IgD-negative memory B cell (primary cell): ENCODE measurements around the gene UBR4. TPM values are rescaled to one million over a fixed set of nuclear protein-coding genes. Genes with fewer than 3 reads are reported as not detected.

Experiments used
- H3K27ac Mint-ChIP-seq, 3 donors: one replicate each; pipeline ENCODE4 v1.8.0; 2020 to 2022; ENCODE audit warnings: mild to moderate bottlenecking in 3 of 3, mixed read lengths in 3 of 3, moderate library complexity in 1 of 3
- H3K27me3 Mint-ChIP-seq: one replicate; pipeline ENCODE4 v1.8.0; 2021; ENCODE audit warnings: mixed read lengths
- H3K36me3 Mint-ChIP-seq: one replicate; pipeline ENCODE4 v1.8.0; 2020; ENCODE audit warnings: mild to moderate bottlenecking, mixed read lengths
- H3K4me1 Mint-ChIP-seq, 3 donors: one replicate each; pipeline ENCODE4 v1.8.0; 2020 to 2022; ENCODE audit warnings: mixed read lengths in 3 of 3, mild to moderate bottlenecking in 1 of 3
- H3K4me3 Mint-ChIP-seq, 4 donors: one replicate each; pipeline ENCODE4 v1.8.0; 2020 to 2022; ENCODE audit warnings: mild to moderate bottlenecking in 4 of 4, mixed read lengths in 4 of 4, moderate library complexity in 3 of 4
- H3K9me3 Mint-ChIP-seq, 3 donors: one replicate each; pipeline ENCODE4 v1.8.0; 2020 to 2021; ENCODE audit warnings: mixed read lengths in 3 of 3, mild to moderate bottlenecking in 1 of 3
- polyA plus RNA-seq: library from polyadenylated mRNA; unstranded; fragments of 300-500 nt; fragmentation: Illumina TruSeq; gene quantifications from one replicate; pipeline ENCODE4 v1.2.3, GENCODE V29; 2021

UBR4 gene
- polyA plus RNA-seq, 1 donor from 2014 or later: 14.1 TPM

GRCh38 chr1:19063122-19063521 is 146.9 kb downstream of the UBR4 start:
- peaks cover 0 to 3% (median 2%) of the 10 kb centered on the region in 3 donors for H3K9me3 Mint-ChIP-seq
- no peak overlapping the region for H3K27ac Mint-ChIP-seq
- H3K36me3 Mint-ChIP-seq: no peaks in the 10 kb centered on the region
- no peaks in the 10 kb centered on the region for H3K4me1 Mint-ChIP-seq
- no peak overlapping the region for H3K4me3 Mint-ChIP-seq
- peaks cover 1% of the 10 kb centered on the region for H3K27me3 Mint-ChIP-seq

GRCh38 chr1:19062258-19063029 is 147.6 kb downstream of the UBR4 start:
- no peak overlapping the region for H3K27ac Mint-ChIP-seq

GRCh38 chr1:19061798-19062197 is 148.3 kb downstream of the UBR4 start:
- H3K36me3 Mint-ChIP-seq: no peaks in the 10 kb centered on the region
- peaks cover 2% of the 10 kb centered on the region for H3K27me3 Mint-ChIP-seq
- peaks cover 0 to 3% (median 2%) of the 10 kb centered on the region in 3 donors for H3K9me3 Mint-ChIP-seq
- no peaks in the 10 kb centered on the region for H3K4me1 Mint-ChIP-seq
- no peak overlapping the region for H3K4me3 Mint-ChIP-seq
- H3K27ac Mint-ChIP-seq: no peak overlapping the region

More at GRCh38 chr1:19062258-19063029, 147.6 kb downstream of the UBR4 start:
- Mint-ChIP-seq H3K4me1 (no peaks in the 10 kb centered on the region), H3K4me3 (no peak overlapping the region), H3K27me3 (peaks cover 1% of the 10 kb centered on the region), H3K9me3 (peaks cover 0 to 3% (median 2%) of the 10 kb centered on the region in 3 donors), H3K36me3 (no peaks in the 10 kb centered on the region)

GRCh38 chr1:19061343-19061742 is 148.7 kb downstream of the UBR4 start:
- H3K4me3 Mint-ChIP-seq: no peak overlapping the region
- no peak overlapping the region for H3K27ac Mint-ChIP-seq
- no peaks in the 10 kb centered on the region for H3K36me3 Mint-ChIP-seq
- peaks cover 6% of the 10 kb centered on the region for H3K27me3 Mint-ChIP-seq
- H3K4me1 Mint-ChIP-seq: no peaks in the 10 kb centered on the region
- H3K9me3 Mint-ChIP-seq: peaks cover 0 to 5% (median 2%) of the 10 kb centered on the region in 3 donors

GRCh38 chr1:19059773-19060172 is 150.3 kb downstream of the UBR4 start:
- no peaks in the 10 kb centered on the region for H3K36me3 Mint-ChIP-seq
- H3K27me3 Mint-ChIP-seq: peaks cover 22% of the 10 kb centered on the region
- no peak overlapping the region for H3K27ac Mint-ChIP-seq
- no peak overlapping the region for H3K4me3 Mint-ChIP-seq
- peaks cover 0 to 5% (median 2%) of the 10 kb centered on the region in 3 donors for H3K9me3 Mint-ChIP-seq
- H3K4me1 Mint-ChIP-seq: peaks cover 0 to 1% (median 0%) of the 10 kb centered on the region in 3 donors

GRCh38 chr1:19058476-19058797 is 151.6 kb downstream of the UBR4 start:
- Mint-ChIP-seq H3K4me1 (peaks cover 0 to 1% (median 0%) of the 10 kb centered on the region in 3 donors), H3K27me3 (peaks cover 29% of the 10 kb centered on the region), H3K4me3 (no peak overlapping the region), H3K27ac (no peak overlapping the region), H3K36me3 (no peaks in the 10 kb centered on the region), H3K9me3 (peaks cover 0 to 5% (median 2%) of the 10 kb centered on the region in 3 donors)

- peaks cover 0 to 5% (median 2%) of the 10 kb centered on the region in 3 donors for H3K9me3 Mint-ChIP-seq
- H3K4me1 Mint-ChIP-seq: peaks cover 0 to 1% (median 0%) of the 10 kb centered on the region in 3 donors
- peaks cover 33% of the 10 kb centered on the region for H3K27me3 Mint-ChIP-seq
- no peak overlapping the region for H3K4me3 Mint-ChIP-seq
- no peak overlapping the region for H3K27ac Mint-ChIP-seq
- H3K36me3 Mint-ChIP-seq: no peaks in the 10 kb centered on the region
These were observed 152.1 kb downstream of the UBR4 start for GRCh38 chr1:19057784-19058475.

DNA sequence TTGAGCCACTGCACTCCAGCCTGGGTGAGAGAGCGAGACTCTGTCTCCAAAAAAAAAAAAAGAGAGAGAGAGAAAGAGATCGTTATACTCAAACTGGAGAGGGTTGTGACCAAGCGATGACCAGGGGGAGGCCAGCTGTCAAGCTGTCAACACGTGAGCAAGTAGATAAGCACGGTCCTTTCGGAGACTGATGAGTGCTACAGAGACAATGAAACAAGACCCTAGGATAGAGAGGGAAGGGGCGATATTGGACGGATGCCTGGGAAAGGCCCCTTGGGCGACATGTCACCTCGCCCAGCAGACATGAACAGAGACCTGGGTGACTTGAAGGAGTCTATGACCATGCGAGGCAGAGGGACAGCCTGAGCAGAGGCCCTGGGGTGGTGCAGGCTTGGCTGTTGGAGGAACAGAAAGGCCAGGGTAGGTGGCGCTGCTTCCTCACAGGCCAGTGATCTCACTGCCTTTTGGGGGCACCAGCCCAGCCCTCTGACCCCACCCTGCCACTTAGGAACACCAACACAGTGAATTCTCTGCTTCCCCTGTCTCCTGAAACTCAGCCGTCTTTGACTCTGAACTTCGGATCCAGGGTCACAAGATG is 152.8 kb downstream of the UBR4 start:
- no peaks in the 10 kb centered on the region for H3K36me3 Mint-ChIP-seq
- H3K27ac Mint-ChIP-seq: peak overlapping the region in 1 of 3 donors; percentile 67
- H3K4me1 Mint-ChIP-seq: peaks cover 0 to 1% (median 0%) of the 10 kb centered on the region in 3 donors
- H3K4me3 Mint-ChIP-seq: no peak overlapping the region
- H3K9me3 Mint-ChIP-seq: peaks cover 0 to 4% (median 2%) of the 10 kb centered on the region in 3 donors
- H3K27me3 Mint-ChIP-seq: peaks cover 33% of the 10 kb centered on the region

- H3K4me3 Mint-ChIP-seq: peak overlapping the region in 1 of 4 donors; percentile 13
- peaks cover 39% of the 10 kb centered on the region for H3K27me3 Mint-ChIP-seq
- H3K27ac Mint-ChIP-seq: no peak overlapping the region
These were observed 154.4 kb downstream of the UBR4 start for GRCh38 chr1:19055701-19056100.

GRCh38 chr1:19055001-19055400 is 155.1 kb downstream of the UBR4 start:
- Mint-ChIP-seq H3K27me3 (peaks cover 39% of the 10 kb centered on the region), H3K9me3 (peaks cover 0 to 1% (median 0%) of the 10 kb centered on the region in 3 donors), H3K4me1 (peaks cover 0 to 3% (median 0%) of the 10 kb centered on the region in 3 donors), H3K27ac (no peak overlapping the region), H3K36me3 (no peaks in the 10 kb centered on the region), H3K4me3 (peak overlapping the region in 1 of 4 donors; percentile 65)

More at GRCh38 chr1:19055701-19056100, 154.4 kb downstream of the UBR4 start:
- Mint-ChIP-seq H3K4me1 (peaks cover 0 to 3% (median 0%) of the 10 kb centered on the region in 3 donors), H3K9me3 (peaks cover 0 to 1% (median 0%) of the 10 kb centered on the region in 3 donors), H3K36me3 (no peaks in the 10 kb centered on the region)

- no peak overlapping the region for H3K27ac Mint-ChIP-seq
- H3K27me3 Mint-ChIP-seq: peaks cover 39% of the 10 kb centered on the region
- peaks cover 0 to 3% (median 0%) of the 10 kb centered on the region in 3 donors for H3K4me1 Mint-ChIP-seq
- no peak overlapping the region for H3K4me3 Mint-ChIP-seq
- H3K9me3 Mint-ChIP-seq: peaks cover 0 to 1% (median 0%) of the 10 kb centered on the region in 3 donors
- H3K36me3 Mint-ChIP-seq: no peaks in the 10 kb centered on the region
These were observed 155.8 kb downstream of the UBR4 start for GRCh38 chr1:19054216-19054615.

GRCh38 chr1:19053486-19053885 is 156.6 kb downstream of the UBR4 start:
- no peak overlapping the region for H3K27ac Mint-ChIP-seq
- no peaks in the 10 kb centered on the region for H3K36me3 Mint-ChIP-seq
- peaks cover 0 to 1% (median 0%) of the 10 kb centered on the region in 3 donors for H3K9me3 Mint-ChIP-seq
- H3K27me3 Mint-ChIP-seq: peaks cover 38% of the 10 kb centered on the region
- H3K4me1 Mint-ChIP-seq: peaks cover 0 to 3% (median 0%) of the 10 kb centered on the region in 3 donors
- H3K4me3 Mint-ChIP-seq: no peak overlapping the region

GRCh38 chr1:19049798-19050197 is 160.3 kb downstream of the UBR4 start:
- no peak overlapping the region for H3K4me3 Mint-ChIP-seq
- no peaks in the 10 kb centered on the region for H3K36me3 Mint-ChIP-seq
- H3K4me1 Mint-ChIP-seq: peaks cover 0 to 4% (median 1%) of the 10 kb centered on the region in 3 donors
- H3K27me3 Mint-ChIP-seq: peaks cover 23% of the 10 kb centered on the region
- H3K27ac Mint-ChIP-seq: no peak overlapping the region
- H3K9me3 Mint-ChIP-seq: no peaks in the 10 kb centered on the region

- Mint-ChIP-seq H3K4me3 (no peak overlapping the region), H3K9me3 (no peaks in the 10 kb centered on the region), H3K27me3 (peaks cover 22% of the 10 kb centered on the region), H3K27ac (no peak overlapping the region), H3K4me1 (peaks cover 0 to 4% (median 1%) of the 10 kb centered on the region in 3 donors), H3K36me3 (no peaks in the 10 kb centered on the region)
These were observed 160.8 kb downstream of the UBR4 start for GRCh38 chr1:19049128-19049768.
